Measurements from ENCODE around the gene MEOX1.

GRCh38 chr17:43619705-43620104, 42.0 kb downstream of the MEOX1 start:
- TF ChIP-seq CTCF (IDR thresholded peaks at IDR 0.05; ENCODE audit: low read depth, low read length) (no peak), POLR2A (IDR thresholded peaks at IDR 0.05; ENCODE audit: extremely low read depth, insufficient read length) (no peak), MAX (IDR thresholded peaks at IDR 0.05; ENCODE audit: low read depth, low read length) (no peak), MYC (IDR thresholded peaks at IDR 0.05; ENCODE audit: low read depth, low read length) (no peak)

All from NB4 (cell line).